Measurements from ENCODE around the gene CREB3L2.

- no peak for TF ChIP-seq CTCF (conservative IDR thresholded peaks at IDR 0.05)
- no peak for TF ChIP-seq EZH2 (IDR thresholded peaks at IDR 0.05; ENCODE audit: low read depth)
These were observed 50.9 kb downstream of the CREB3L2 start for GRCh38 chr7:137950967-137951366.

Data from PC-9 (cell line).